ENCODE results near the gene USP34.

DNA sequence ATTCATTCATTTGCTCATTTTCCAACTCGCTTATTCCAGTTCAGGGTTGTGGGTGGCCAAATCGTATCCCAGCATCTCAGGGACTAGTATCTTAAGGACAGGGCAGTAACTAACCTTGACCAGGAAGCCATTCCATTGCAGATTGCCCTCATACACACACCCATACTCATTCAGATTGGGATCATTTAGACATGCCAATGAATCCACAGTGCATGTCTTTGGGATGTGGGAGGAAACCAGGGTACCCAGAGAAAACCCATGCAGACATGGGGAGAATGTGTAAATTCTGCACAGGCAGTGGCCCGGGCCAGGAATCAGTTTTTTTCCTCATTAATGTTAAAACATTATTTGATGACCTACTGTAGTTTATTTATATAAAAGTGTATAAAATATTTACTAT is 150.7 kb downstream of the USP34 start:
- TF ChIP-seq CTCF (IDR thresholded peaks at IDR 0.05) (no peak), POLR2A (IDR thresholded peaks at IDR 0.05) (no peak), EP300 (IDR thresholded peaks at IDR 0.05) (no peak)

Data from ovary (tissue), 3 donors.